Transverse colon (tissue), 4 donors: ENCODE measurements around the gene SPTBN1. TPM values are rescaled to one million over a fixed set of nuclear protein-coding genes. Genes with fewer than 3 reads are reported as not detected.
A peak's percentile ranks its signal among the peaks of the same experiment; 100 is the strongest.

Source experiments
- DNase-seq: peaks from one replicate; pipeline ENCODE4 v3.0.0-alpha.2; 2019
- H3K27ac ChIP-seq, 4 donors: fragments of 200-600 bp; sonication (generic); 2 replicates each; pipeline ENCODE4 v1.5.1; 2016 to 2018; ENCODE audit warnings: inconsistent platforms in 4 of 4
- H3K27me3 ChIP-seq: fragments of 200-600 bp; sonication (generic); 2 replicates; pipeline ENCODE4 v1.5.1; 2017; ENCODE audit warnings: inconsistent platforms
- H3K36me3 ChIP-seq, 4 donors: fragments of 200-600 bp; sonication (generic); 2 replicates each; pipeline ENCODE4 v1.5.1; 2017 to 2019; ENCODE audit warnings: inconsistent platforms in 4 of 4
- H3K4me1 ChIP-seq, 4 donors: fragments of 200-600 bp; sonication (generic); 2 replicates each; pipeline ENCODE4 v1.5.1; 2017 to 2020; ENCODE audit warnings: inconsistent platforms in 4 of 4
- H3K4me3 ChIP-seq, 4 donors: fragments of 200-600 bp; sonication (generic); 1 replicate in 1 of 4; 2 replicates in 3 of 4; pipeline versions ENCODE4 v1.5.1 to v1.6.1; 2017 to 2019; ENCODE audit warnings: inconsistent platforms in 4 of 4
- H3K9me3 ChIP-seq, 2 donors: fragments of 200-600 bp; sonication (generic); 2 replicates each; pipeline ENCODE4 v1.5.1; 2017 to 2019; ENCODE audit warnings: inconsistent platforms in 2 of 2
- EP300 ChIP-seq: sonication (generic); formaldehyde crosslinking; IDR thresholded peaks from one replicate; pipeline ENCODE4 v1.6.1; 2017; ENCODE audit warnings: antibody characterized with exemption, low read depth
- POLR2A ChIP-seq: fragments of 450-650 bp; IDR thresholded peaks from one replicate; pipeline ENCODE4 v1.6.1; 2016; ENCODE audit warnings: antibody characterized with exemption, mild to moderate bottlenecking, moderate library complexity
- POLR2AphosphoS5 ChIP-seq, 3 donors: sonication (generic); formaldehyde crosslinking; IDR thresholded peaks; one replicate each; pipeline ENCODE4 v1.6.1; 2016; ENCODE audit warnings: antibody characterized with exemption in 3 of 3
- WGBS, 2 donors: methylation state at CpG; one replicate each; pipeline ENCODE4 v1.1.5; 2018; ENCODE audit warnings: low coverage in 1 of 2; 5-methylcytosine and 5-hydroxymethylcytosine counted together
- in situ Hi-C, 4 donors: fragments of 200-750 bp; cut with MboI; loops; one replicate each; pipeline versions ENCODE4 v1.15.0 to v1.15.1; 2017; ENCODE audit warnings: low sequenced_read_pairs in 3 of 4, low pct_ligation_motif_present in 1 of 4, low pct_unique_long_range_greater_than_20kb in 1 of 4
- intact Hi-C: fragments of 100-400 bp; cut with DNase I; formaldehyde crosslinking; loops from one replicate; pipeline ENCODE4 v1.15.1; 2023; ENCODE audit warnings: low total_unique reads
- total RNA-seq, 4 donors: library from RNA; depleted of rRNA; stranded (reverse); fragments of >200 nt; gene quantifications; one replicate each; pipeline ENCODE4 v1.1.0, GENCODE V29; 2016
- TF ChIP-seq, protein P1 (sequence below), 5 experiments: fragments of 200-600 bp in 3 of 5; fragments of 450-650 bp in 2 of 5; sonication (generic) in 3 of 5; IDR thresholded peaks; 1 replicate in 2 of 5; 2 replicates in 3 of 5; pipeline ENCODE4 v1.5.1; 2016 to 2017; ENCODE audit warnings: antibody characterized with exemption in 5 of 5, inconsistent platforms in 3 of 5, mild to moderate bottlenecking in 2 of 5, moderate library complexity in 1 of 5

SPTBN1 gene
- total RNA-seq, 4 donors from 2014 or later: 269 to 301 (median 285) TPM

DNA sequence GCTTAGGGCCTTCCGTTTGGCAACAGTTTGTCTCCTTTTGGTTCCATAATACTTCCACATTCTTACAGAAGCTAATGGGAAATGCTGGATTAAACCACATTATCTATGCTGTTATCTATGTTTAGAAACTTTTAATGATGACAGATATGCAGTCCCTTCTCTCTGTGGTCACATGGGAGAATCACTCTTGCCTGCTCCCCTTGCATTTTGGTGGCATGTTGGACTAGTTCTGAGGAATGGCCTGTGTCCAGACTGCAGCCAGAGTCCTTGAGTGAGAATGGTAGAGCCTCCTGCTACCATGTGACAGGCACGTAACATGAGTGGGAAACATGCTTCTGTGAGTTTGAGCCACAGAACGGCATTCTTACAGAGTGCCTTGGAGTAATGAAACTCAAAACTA is 19.2 kb downstream of the SPTBN1 start:
- H3K36me3 ChIP-seq: no peaks in the 10 kb centered on the region
- no peak overlapping the region for H3K4me3 ChIP-seq
- DNase-seq: no peak
- intact Hi-C loops: no loop called here
- H3K27ac ChIP-seq: no peak overlapping the region
- no peaks in the 10 kb centered on the region for H3K9me3 ChIP-seq
- 79 to 85% methylated on average over 3 of the region's 3 CpGs for WGBS, 2 donors
- in situ Hi-C loops: no loop called here
- H3K27me3 ChIP-seq: no peaks in the 10 kb centered on the region
- TF ChIP-seq POLR2AphosphoS5 (IDR thresholded peaks at IDR 0.05): no peak
- no peak for TF ChIP-seq EP300
- TF ChIP-seq, protein P1, sequence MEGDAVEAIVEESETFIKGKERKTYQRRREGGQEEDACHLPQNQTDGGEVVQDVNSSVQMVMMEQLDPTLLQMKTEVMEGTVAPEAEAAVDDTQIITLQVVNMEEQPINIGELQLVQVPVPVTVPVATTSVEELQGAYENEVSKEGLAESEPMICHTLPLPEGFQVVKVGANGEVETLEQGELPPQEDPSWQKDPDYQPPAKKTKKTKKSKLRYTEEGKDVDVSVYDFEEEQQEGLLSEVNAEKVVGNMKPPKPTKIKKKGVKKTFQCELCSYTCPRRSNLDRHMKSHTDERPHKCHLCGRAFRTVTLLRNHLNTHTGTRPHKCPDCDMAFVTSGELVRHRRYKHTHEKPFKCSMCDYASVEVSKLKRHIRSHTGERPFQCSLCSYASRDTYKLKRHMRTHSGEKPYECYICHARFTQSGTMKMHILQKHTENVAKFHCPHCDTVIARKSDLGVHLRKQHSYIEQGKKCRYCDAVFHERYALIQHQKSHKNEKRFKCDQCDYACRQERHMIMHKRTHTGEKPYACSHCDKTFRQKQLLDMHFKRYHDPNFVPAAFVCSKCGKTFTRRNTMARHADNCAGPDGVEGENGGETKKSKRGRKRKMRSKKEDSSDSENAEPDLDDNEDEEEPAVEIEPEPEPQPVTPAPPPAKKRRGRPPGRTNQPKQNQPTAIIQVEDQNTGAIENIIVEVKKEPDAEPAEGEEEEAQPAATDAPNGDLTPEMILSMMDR (IDR thresholded peaks at IDR 0.05): no peak
- TF ChIP-seq POLR2A: no peak
- peaks cover 16 to 49% (median 24%) of the 10 kb centered on the region in 4 donors for H3K4me1 ChIP-seq

DNA sequence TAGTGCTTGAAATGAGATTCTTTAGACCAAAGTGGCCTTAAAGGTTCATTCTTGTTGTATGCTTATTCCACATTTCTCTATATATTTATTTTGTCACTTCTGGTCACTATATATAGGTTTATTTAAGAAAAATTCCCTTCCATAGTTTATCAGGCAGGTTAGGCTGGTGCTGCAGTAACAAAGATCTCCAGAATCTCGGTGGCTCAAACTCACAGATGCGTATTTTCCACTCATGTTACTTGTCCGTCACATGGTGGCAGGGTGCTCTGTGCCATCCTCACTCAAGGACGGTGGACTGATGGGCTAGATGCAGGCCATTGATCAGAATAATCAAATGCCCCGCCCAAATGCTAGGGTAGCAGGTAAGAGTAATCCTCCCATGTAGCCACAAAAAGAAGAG is 19.8 kb downstream of the SPTBN1 start:
- in situ Hi-C loops: no loop called here
- peaks cover 14 to 47% (median 21%) of the 10 kb centered on the region in 4 donors for H3K4me1 ChIP-seq
- DNase-seq: no peak

DNA sequence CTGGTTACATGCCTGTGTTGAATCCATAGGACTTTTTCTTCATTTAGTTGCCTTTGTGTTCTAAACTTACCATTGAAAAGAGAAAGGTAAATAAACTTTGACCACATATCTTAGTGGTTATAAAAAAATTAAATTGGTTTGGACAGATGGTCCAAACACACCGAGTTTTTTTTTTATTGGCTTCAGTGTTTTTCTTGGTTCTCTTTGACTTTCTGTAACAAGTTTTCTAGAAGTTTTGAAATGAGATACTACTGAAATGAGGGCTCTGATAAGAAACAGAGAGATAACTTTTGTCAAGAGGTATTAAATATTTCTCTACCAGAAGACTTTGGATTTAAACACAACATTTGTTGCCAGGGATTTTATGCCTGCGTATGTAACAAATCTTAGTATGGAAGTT is 20.7 kb downstream of the SPTBN1 start:
- no peak for DNase-seq
- TF ChIP-seq POLR2AphosphoS5 (IDR thresholded peaks at IDR 0.05) (no peak), EP300 (no peak), POLR2A (no peak)
- TF ChIP-seq, protein P1 (IDR thresholded peaks at IDR 0.05): no peak
- peak overlapping the region; percentile 57 to 68 (median 66) for H3K27ac ChIP-seq
- H3K9me3 ChIP-seq: no peaks in the 10 kb centered on the region
- in situ Hi-C loops (no loop called here), intact Hi-C loops (no loop called here)
- no peaks in the 10 kb centered on the region for H3K27me3 ChIP-seq
- H3K4me3 ChIP-seq: no peak overlapping the region
- no peaks in the 10 kb centered on the region for H3K36me3 ChIP-seq
- H3K4me1 ChIP-seq: peaks cover 16 to 48% (median 19%) of the 10 kb centered on the region in 4 donors
- WGBS, 2 donors: 11 to 34% methylated on average over 2 of the region's 2 CpGs

More for the DNA sequence above, 19.8 kb downstream of the SPTBN1 start:
- WGBS, 2 donors: 67 to 96% methylated on average over 3 to 5 of the region's 5 CpGs
- Histone ChIP-seq H3K4me3 (no peak overlapping the region), H3K36me3 (no peaks in the 10 kb centered on the region), H3K9me3 (no peaks in the 10 kb centered on the region), H3K27ac (no peak overlapping the region), H3K27me3 (no peaks in the 10 kb centered on the region)
- no peak for TF ChIP-seq EP300
- no peak for TF ChIP-seq POLR2A
- TF ChIP-seq POLR2AphosphoS5 (IDR thresholded peaks at IDR 0.05): no peak
- TF ChIP-seq, protein P1 (IDR thresholded peaks at IDR 0.05): no peak
- intact Hi-C loops: no loop called here

DNA sequence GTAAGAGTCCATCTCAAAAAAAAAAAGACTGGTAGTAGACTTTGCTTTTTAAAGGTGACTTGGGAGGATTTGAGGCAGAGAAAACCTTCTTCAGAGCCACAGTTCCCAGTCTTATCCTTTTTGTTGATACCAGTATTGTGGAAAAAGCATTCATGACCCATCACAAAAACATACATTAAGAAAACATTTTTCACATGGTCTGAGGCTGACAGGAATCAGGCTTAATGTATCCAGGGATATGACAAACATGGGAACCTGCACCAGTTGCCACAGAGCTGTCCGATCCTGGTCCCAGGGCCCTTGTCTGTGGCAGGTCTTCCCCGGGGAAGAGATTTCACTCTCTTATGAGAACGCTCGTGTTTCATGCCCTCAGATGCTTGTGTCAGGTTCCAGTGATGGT is 21.8 kb downstream of the SPTBN1 start:
- intact Hi-C loops (no loop called here), in situ Hi-C loops (no loop called here)
- DNase-seq: no peak
- TF ChIP-seq POLR2AphosphoS5 (IDR thresholded peaks at IDR 0.05): no peak
- TF ChIP-seq POLR2A: no peak
- TF ChIP-seq, protein P1 (IDR thresholded peaks at IDR 0.05): no peak
- no peak for TF ChIP-seq EP300
- Histone ChIP-seq H3K9me3 (no peaks in the 10 kb centered on the region), H3K4me1 (peaks cover 17 to 53% (median 20%) of the 10 kb centered on the region in 4 donors), H3K4me3 (no peak overlapping the region), H3K36me3 (no peaks in the 10 kb centered on the region), H3K27ac (peak overlapping the region; percentile 57 to 68 (median 66)), H3K27me3 (no peaks in the 10 kb centered on the region)
- WGBS, 2 donors: 80 to 87% methylated on average over 1 to 4 of the region's 4 CpGs
